ENCODE data around the gene DGCR2.

DNA sequence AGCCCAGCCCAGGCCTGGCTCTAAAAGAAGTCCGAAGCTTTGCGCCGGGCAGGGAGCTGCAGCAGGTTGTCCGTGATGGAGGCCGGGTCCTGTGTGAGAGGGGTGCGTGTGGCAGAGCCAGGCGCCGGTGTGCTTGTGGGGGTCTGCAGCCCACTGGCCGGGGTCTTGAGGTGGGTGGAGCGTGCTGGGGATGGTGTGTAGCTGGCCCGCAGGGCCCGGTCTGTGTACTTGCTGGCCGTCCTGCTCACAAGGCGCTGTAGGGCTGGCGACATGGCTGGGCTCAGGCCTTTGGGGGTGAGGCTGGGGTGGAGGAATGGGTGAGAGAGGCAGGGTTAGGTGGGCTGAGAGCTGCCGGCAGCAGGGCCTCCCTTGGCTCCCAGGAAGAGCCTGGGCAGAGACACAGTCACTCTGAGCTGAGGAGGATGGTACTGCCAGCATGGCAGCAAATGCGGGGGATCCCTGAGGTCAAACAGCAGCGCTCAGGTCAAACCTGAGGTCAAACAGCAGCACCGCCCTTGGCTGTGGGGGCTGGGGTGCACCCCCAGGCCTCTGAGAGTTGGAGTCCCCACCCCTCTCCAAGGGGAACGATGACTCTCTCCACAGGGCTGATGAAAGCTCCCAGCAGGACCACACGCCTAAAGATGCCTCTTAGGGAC is 12.1 kb upstream of the DGCR2 start:
- TF ChIP-seq, protein P1, sequence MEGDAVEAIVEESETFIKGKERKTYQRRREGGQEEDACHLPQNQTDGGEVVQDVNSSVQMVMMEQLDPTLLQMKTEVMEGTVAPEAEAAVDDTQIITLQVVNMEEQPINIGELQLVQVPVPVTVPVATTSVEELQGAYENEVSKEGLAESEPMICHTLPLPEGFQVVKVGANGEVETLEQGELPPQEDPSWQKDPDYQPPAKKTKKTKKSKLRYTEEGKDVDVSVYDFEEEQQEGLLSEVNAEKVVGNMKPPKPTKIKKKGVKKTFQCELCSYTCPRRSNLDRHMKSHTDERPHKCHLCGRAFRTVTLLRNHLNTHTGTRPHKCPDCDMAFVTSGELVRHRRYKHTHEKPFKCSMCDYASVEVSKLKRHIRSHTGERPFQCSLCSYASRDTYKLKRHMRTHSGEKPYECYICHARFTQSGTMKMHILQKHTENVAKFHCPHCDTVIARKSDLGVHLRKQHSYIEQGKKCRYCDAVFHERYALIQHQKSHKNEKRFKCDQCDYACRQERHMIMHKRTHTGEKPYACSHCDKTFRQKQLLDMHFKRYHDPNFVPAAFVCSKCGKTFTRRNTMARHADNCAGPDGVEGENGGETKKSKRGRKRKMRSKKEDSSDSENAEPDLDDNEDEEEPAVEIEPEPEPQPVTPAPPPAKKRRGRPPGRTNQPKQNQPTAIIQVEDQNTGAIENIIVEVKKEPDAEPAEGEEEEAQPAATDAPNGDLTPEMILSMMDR (IDR thresholded peaks at IDR 0.05) = no peak
- TF ChIP-seq POLR2A (IDR thresholded peaks at IDR 0.05) = no peak
